ENCODE measurements around the gene VWA3A. TPM values are rescaled to one million over a fixed set of nuclear protein-coding genes. Genes with fewer than 3 reads are reported as not detected.

Gene VWA3A
- total and polyA plus RNA-seq, 2 experiments from 2014 or later, result 0.16 to 0.24 TPM

DNA sequence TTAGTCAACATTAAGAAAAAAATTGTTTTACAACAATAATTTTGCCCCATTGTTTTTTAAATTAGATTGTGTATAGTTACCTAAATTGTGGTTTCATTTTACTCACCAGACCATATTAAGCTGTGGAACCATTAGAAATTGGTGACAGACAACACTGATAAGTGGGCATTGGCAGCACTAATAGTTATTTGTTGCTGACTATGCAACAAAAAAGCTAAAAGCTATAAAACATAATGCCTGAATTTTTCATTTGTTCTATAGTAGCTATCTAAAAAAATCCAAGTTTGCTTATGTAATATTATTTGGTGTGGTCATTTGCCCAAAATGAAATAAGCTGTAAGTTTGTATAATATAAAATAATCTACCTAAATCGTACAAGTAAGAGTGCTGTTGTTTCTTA, 13.7 kb upstream of the VWA3A start:
- no peak overlapping the region for H3K4me3 ChIP-seq
- no peaks in the 10 kb centered on the region for H3K9me3 ChIP-seq (ENCODE audit: low read depth)
- no peaks in the 10 kb centered on the region for H3K4me1 ChIP-seq (ENCODE audit: low read depth)
- DNase-seq (ENCODE audit: low read depth in 1 of 2, low spot score in 1 of 2), result no peak
- TF ChIP-seq, protein P1, sequence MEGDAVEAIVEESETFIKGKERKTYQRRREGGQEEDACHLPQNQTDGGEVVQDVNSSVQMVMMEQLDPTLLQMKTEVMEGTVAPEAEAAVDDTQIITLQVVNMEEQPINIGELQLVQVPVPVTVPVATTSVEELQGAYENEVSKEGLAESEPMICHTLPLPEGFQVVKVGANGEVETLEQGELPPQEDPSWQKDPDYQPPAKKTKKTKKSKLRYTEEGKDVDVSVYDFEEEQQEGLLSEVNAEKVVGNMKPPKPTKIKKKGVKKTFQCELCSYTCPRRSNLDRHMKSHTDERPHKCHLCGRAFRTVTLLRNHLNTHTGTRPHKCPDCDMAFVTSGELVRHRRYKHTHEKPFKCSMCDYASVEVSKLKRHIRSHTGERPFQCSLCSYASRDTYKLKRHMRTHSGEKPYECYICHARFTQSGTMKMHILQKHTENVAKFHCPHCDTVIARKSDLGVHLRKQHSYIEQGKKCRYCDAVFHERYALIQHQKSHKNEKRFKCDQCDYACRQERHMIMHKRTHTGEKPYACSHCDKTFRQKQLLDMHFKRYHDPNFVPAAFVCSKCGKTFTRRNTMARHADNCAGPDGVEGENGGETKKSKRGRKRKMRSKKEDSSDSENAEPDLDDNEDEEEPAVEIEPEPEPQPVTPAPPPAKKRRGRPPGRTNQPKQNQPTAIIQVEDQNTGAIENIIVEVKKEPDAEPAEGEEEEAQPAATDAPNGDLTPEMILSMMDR (IDR thresholded peaks at IDR 0.05; ENCODE audit: low read depth, low read length), result no peak
- no peak overlapping the region for H3K27ac ChIP-seq
- H3K36me3 ChIP-seq, result peaks cover 7% of the 10 kb centered on the region
- no peaks in the 10 kb centered on the region for H3K27me3 ChIP-seq

DNA sequence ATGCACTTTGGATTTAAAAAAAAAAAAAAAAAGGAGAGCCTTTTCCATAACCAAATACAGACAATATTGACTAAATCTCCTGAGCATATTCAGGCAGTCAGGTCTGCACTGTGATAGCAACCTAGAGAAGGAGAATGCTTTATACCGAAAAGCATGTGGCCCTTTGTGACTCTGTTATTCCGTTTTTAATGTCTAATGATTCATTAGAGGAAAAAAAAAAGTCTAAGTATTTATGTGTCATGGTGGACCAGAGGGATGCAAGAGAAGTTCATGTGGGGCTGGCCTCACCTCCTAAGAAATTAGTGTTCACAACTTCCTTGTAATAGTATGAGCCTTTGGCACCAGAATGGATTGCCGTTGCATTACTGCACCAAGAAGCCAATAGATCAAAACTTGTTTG, 11.3 kb upstream of the VWA3A start:
- no peak overlapping the region for H3K27ac ChIP-seq
- DNase-seq (ENCODE audit: low read depth in 1 of 2, low spot score in 1 of 2), result no peak
- TF ChIP-seq, protein P1 (IDR thresholded peaks at IDR 0.05; ENCODE audit: low read depth, low read length), result no peak
- H3K36me3 ChIP-seq, result peaks cover 5% of the 10 kb centered on the region
- H3K4me1 ChIP-seq (ENCODE audit: low read depth), result no peaks in the 10 kb centered on the region
- no peaks in the 10 kb centered on the region for H3K27me3 ChIP-seq
- H3K4me3 ChIP-seq, result no peak overlapping the region
- no peaks in the 10 kb centered on the region for H3K9me3 ChIP-seq (ENCODE audit: low read depth)

DNA sequence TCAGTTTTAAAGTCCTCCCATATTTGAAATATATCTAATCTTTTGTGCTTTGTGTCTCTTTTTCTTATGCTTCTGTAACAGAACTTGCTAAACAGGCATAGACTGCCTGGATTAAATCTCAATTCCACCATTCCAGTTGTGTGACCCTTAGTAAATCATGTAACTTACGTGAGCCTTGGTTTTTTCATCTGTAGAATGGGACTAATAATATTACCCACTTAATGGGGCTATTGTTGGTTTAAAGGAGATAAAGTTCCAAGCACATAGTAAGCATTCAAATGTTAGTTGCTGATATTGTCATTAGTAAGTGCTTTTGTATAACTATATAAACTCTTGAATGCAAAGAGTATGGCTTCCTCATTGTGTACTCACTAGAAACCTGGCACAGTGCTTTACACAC, 5.9 kb upstream of the VWA3A start:
- Histone ChIP-seq H3K4me3 (no peak overlapping the region), H3K36me3 (no peaks in the 10 kb centered on the region), H3K27me3 (no peaks in the 10 kb centered on the region), H3K27ac (no peak overlapping the region), H3K4me1 (ENCODE audit: low read depth) (no peaks in the 10 kb centered on the region), H3K9me3 (ENCODE audit: low read depth) (no peaks in the 10 kb centered on the region)
- no peak for DNase-seq (ENCODE audit: low read depth in 1 of 2, low spot score in 1 of 2)
- TF ChIP-seq, protein P1 (IDR thresholded peaks at IDR 0.05; ENCODE audit: low read depth, low read length), result no peak

DNA sequence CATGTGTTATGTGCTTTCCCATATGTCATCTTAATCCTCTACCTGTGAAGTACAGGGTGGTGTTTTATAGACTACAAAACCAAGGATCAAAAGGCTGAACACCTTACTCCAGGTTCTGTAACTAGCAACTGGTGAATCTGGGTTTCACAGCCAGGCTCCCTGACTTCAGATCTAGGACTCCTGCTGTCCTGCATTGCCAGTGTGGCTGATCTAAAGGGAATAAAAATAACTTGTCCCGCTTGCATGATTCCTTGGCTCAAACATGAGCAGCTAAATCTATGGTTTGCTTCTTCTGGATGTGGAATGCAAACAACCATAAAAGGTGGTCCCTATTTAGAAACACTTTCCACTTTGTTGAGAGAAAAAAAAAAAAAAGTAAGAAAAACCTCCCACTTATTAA, 3.7 kb upstream of the VWA3A start:
- no peaks in the 10 kb centered on the region for H3K9me3 ChIP-seq (ENCODE audit: low read depth)
- TF ChIP-seq, protein P1 (IDR thresholded peaks at IDR 0.05; ENCODE audit: low read depth, low read length), result no peak
- H3K27me3 ChIP-seq, result no peaks in the 10 kb centered on the region
- no peak overlapping the region for H3K4me3 ChIP-seq
- H3K27ac ChIP-seq, result no peak overlapping the region
- no peak for DNase-seq (ENCODE audit: low read depth in 1 of 2, low spot score in 1 of 2)
- no peaks in the 10 kb centered on the region for H3K36me3 ChIP-seq
- peaks cover 5% of the 10 kb centered on the region for H3K4me1 ChIP-seq (ENCODE audit: low read depth)

DNA sequence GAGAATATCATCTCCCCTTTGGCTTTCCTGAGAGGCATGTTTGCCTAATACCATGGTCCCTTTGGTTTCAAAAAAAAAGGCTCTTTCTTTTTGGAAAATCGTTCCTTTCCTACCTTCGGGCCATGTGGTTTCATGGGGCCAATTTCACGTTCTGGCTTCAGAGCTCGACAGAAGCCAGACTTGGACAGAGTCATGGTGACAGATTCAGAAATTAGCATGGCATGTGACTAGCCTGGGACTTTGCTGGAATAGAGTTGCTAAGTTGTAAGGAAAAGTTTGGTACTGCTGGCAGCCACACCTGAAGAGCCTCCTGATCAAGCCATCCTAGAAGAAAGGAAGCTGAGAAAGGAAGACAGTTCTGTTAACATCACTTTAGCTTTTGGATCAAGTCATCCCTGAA, 2.4 kb upstream of the VWA3A start:
- TF ChIP-seq, protein P1 (IDR thresholded peaks at IDR 0.05; ENCODE audit: low read depth, low read length), result no peak
- peaks cover 5% of the 10 kb centered on the region for H3K4me1 ChIP-seq (ENCODE audit: low read depth)
- H3K27me3 ChIP-seq, result no peaks in the 10 kb centered on the region

DNA sequence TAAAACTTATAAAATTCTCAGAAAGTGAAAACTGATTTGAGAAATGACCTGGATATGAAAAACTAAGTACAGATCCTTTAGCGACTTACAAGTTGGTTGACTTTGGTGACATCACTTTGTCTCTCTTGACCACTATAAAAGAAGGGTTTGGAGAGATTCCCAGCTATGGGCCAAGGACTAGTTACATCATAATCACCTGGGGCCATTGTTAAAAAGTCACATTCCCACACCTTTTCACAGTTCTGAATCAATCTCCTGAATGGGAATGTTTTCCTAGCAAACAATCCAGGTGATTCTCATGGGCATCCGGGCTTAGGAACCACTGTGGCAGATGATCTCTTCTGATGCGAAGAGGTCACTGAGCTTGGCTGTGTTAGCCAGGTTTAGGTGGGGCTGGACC, 620 bp upstream of the VWA3A start:
- DNase-seq (ENCODE audit: low read depth in 1 of 2, low spot score in 1 of 2), result no peak
- Histone ChIP-seq H3K36me3 (no peaks in the 10 kb centered on the region), H3K27me3 (no peaks in the 10 kb centered on the region), H3K9me3 (ENCODE audit: low read depth) (no peaks in the 10 kb centered on the region), H3K4me1 (ENCODE audit: low read depth) (peaks cover 5% of the 10 kb centered on the region), H3K27ac (peak overlapping the region; percentile 35), H3K4me3 (no peak overlapping the region)
- TF ChIP-seq, protein P1 (IDR thresholded peaks at IDR 0.05; ENCODE audit: low read depth, low read length), result no peak

More for the DNA sequence above, 2.4 kb upstream of the VWA3A start:
- Histone ChIP-seq H3K9me3 (ENCODE audit: low read depth) (no peaks in the 10 kb centered on the region), H3K27ac (no peak overlapping the region), H3K36me3 (no peaks in the 10 kb centered on the region), H3K4me3 (no peak overlapping the region)
- no peak for DNase-seq (ENCODE audit: low read depth in 1 of 2, low spot score in 1 of 2)
